LNCaP clone FGC (cell line): Measurements from ENCODE around the gene PARVG.
"Not testable (repeated sequence)": the region's sequence is repeated elsewhere in the genome, so short reads cannot be mapped to it uniquely, and the experiment has no call there.

ENCODE experiments used
- DNase-seq: peaks from one replicate; pipeline ENCODE4 v3.0.0-alpha.2; 2011; ENCODE audit warnings: low read depth
- H3K4me3 ChIP-seq: 2 replicates; pipeline ENCODE4 v1.5.1; 2011; ENCODE audit warnings: mild to moderate bottlenecking, low read depth, low read length, control low read depth
- CTCF ChIP-seq: IDR thresholded peaks from 2 replicates; pipeline ENCODE4 v1.5.1; 2012; ENCODE audit warnings: mild to moderate bottlenecking; ENCODE audit not compliant: control insufficient read depth, insufficient read depth; ENCODE audit errors: extremely low read depth

Gene PARVG

GRCh38 chr22:44231233-44231632 is 50.5 kb downstream of the PARVG start:
- no peak overlapping the region for H3K4me3 ChIP-seq
- no peak for TF ChIP-seq CTCF
- no peak for DNase-seq

DNA sequence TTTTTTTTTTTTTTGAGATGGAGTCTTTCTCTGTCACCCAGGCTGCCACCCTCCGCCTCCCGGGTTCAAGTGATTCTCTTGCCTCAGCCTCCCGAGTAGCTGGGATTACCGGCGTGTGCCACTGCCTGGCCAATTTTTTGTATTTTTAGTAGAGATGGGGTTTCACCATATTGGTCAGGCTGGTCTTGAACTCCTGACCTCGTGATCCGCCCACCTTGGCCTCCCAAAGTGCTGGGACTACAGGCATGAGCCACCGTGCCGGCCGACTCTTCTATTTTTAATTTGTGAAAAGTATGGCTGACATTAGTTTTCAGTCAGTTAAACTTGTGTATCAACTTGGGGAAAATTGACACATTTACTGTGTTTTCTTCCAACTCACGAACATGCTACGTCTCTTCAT is 53.6 kb downstream of the PARVG start:
- DNase-seq, H3K4me3 ChIP-seq: not testable (repeated sequence)

DNA sequence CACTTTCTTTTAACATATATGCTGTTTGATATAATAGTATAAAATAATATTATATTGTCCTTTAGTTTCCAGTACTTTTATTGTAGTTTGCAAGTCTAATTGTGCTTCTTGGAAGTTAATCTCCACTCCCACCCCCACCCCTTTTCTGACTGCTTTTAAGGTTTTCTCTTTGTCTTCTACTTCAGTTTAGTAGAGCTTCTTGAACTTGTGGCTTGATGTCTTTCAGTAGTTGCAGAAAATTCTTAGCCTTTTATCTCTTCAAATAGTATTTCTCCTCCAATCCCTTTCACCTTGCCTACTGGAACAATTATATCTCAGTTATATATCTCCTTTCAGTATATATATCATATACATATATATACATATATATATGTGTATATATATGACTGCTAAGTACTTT is 56.6 kb downstream of the PARVG start:
- H3K4me3 ChIP-seq, result no peak overlapping the region
- no peak for TF ChIP-seq CTCF
- DNase-seq, result no peak

GRCh38 chr22:44241121-44241520 is 60.4 kb downstream of the PARVG start:
- not testable (repeated sequence) for H3K4me3 ChIP-seq, DNase-seq

- no peak for TF ChIP-seq CTCF
- DNase-seq, result no peak
- H3K4me3 ChIP-seq, result no peak overlapping the region
Observed at GRCh38 chr22:44242946-44243724, 62.4 kb downstream of the PARVG start.

- no peak overlapping the region for H3K4me3 ChIP-seq
- TF ChIP-seq CTCF, result no peak
- no peak for DNase-seq
Observed at GRCh38 chr22:44243761-44244160, 63.0 kb downstream of the PARVG start.

DNA sequence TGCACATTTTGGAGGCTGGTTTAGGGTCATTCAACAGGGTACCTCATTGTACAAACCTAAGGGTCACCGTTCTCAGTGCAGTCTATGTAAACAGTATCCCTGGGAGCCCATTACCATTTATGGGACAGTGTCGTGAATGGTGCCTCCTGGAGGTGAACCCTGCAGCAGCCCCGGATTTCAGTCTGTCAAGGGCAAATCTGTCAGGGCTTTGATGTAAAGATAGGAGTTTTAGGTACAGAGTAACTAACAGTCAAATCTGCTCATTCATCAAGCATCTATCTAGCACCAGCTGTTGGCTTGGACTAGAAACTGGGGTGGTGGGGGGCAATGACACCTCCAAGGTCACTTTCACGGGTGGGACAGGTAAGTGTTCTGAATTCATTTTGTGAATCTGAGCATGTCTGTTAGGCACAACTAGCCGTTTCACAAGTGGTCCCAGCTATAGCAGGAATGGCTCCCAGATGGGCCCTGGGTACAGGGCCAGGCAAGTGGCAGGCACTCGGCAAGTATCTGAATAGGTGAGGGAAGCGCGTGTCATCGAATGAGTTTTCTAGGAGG is 63.6 kb downstream of the PARVG start:
- TF ChIP-seq CTCF, result no peak
- H3K4me3 ChIP-seq, result no peak overlapping the region
- DNase-seq, result no peak

GRCh38 chr22:44245438-44245837 is 64.7 kb downstream of the PARVG start:
- DNase-seq, result no peak
- H3K4me3 ChIP-seq, result no peak overlapping the region
- TF ChIP-seq CTCF, result no peak
